K562 (cell line): Measurements from ENCODE around the gene EEFSEC. TPM values are rescaled to one million over a fixed set of nuclear protein-coding genes. Genes with fewer than 3 reads are reported as not detected.

Experiments
- ATAC-seq: fragments of 200-7000 bp; cut with Tn5 transposase; 3 replicates; pipeline ENCODE4 v1.9.1; 2020; ENCODE audit warnings: moderate library complexity
- BruUV-seq: library from RNA; stranded (reverse); fragments of 400-500 nt; replicated peaks from 2 replicates; lab custom pipeline; 2021; lab: Mats Ljungman, UMichigan
- CTCF ChIA-PET: fragments of 300-600 bp; formaldehyde crosslinking; extraction: SDS; loops from one replicate; lab custom pipeline; 2021; ENCODE audit warnings: low intra/inter-chr PET ratio; lab: Yijun Ruan, JAX
- POLR2A ChIA-PET: fragments of 300-600, 350-650 bp; sonication (Branson Sonifier 250); formaldehyde crosslinking; extraction: SDS; loops from one replicate; lab custom pipeline; 2021; ENCODE audit warnings: antibody characterized with exemption, inconsistent platforms; lab: Yijun Ruan, JAX
- DNase-seq, 4 experiments: peaks; one replicate each; pipeline versions ENCODE4 v3.0.0 to v3.0.0-alpha.2; 2011 to 2018; ENCODE audit warnings: low spot score in 3 of 4, mixed read lengths in 3 of 4; ENCODE audit errors: extremely low read depth in 1 of 4
- FAIRE-seq: peaks from 2 replicates; lab custom pipeline; 2011; peaks lifted over from hg19 to GRCh38; lab: Jason Lieb, UNC
- H2AFZ ChIP-seq: 2 replicates; pipeline ENCODE4 v1.6.0; 2011; ENCODE audit warnings: low read depth, low read length, control low read depth, inconsistent platforms
- H3K27ac ChIP-seq: fragments of 200-600 bp; 3 replicates; pipeline ENCODE4 v1.8.0; 2011; ENCODE audit warnings: low read depth, mild to moderate bottlenecking, control low read depth, inconsistent platforms, low read length, moderate library complexity, mixed read lengths; ENCODE audit errors: extremely low read depth
- H3K27me3 ChIP-seq, 2 experiments: fragments of 300-600 bp in 1 of 2; 2 replicates in 1 of 2; 3 replicates in 1 of 2; pipeline versions ENCODE4 v1.6.0 to v1.8.0; 2011; ENCODE audit warnings: inconsistent platforms in 2 of 2, low read length in 2 of 2, mild to moderate bottlenecking in 1 of 2, mixed read lengths in 1 of 2, moderate library complexity in 1 of 2; ENCODE audit not compliant: control insufficient read depth in 2 of 2, insufficient read depth in 2 of 2
- H3K36me3 ChIP-seq: fragments of 300-600 bp; 3 replicates; pipeline ENCODE4 v1.8.0; 2011; ENCODE audit warnings: mild to moderate bottlenecking, low read length, inconsistent platforms; ENCODE audit not compliant: control insufficient read depth, insufficient read depth
- H3K4me1 ChIP-seq, 2 experiments: fragments of 200-600 bp in 1 of 2; replicated peaks in 1 of 2; 2 replicates in 1 of 2; 3 replicates in 1 of 2; pipeline versions ENCODE4 v1.5.1 to v1.8.0; 2011; ENCODE audit warnings: inconsistent platforms in 2 of 2, low read length in 2 of 2, mild to moderate bottlenecking in 1 of 2, mixed read lengths in 1 of 2, moderate library complexity in 1 of 2; ENCODE audit not compliant: control insufficient read depth in 2 of 2, insufficient read depth in 2 of 2
- H3K4me2 ChIP-seq: 2 replicates; pipeline ENCODE4 v1.6.1; 2011; ENCODE audit warnings: low read length, control low read depth, inconsistent platforms, mixed read lengths; ENCODE audit not compliant: insufficient read depth
- H3K4me3 ChIP-seq: fragments of 200-600 bp; sonication (generic), shearing (Covaris generic); 2 replicates; pipeline ENCODE4 v1.5.1; 2016; ENCODE audit warnings: control low read depth, inconsistent platforms
- H3K79me2 ChIP-seq: fragments of 200-600 bp; 3 replicates; pipeline ENCODE4 v1.8.0; 2011; ENCODE audit warnings: low read length, inconsistent platforms; ENCODE audit not compliant: control insufficient read depth, insufficient read depth
- H3K9ac ChIP-seq, 2 experiments: 2 replicates each; pipeline versions ENCODE4 v1.6.0 to v1.6.1; 2011; ENCODE audit warnings: low read depth in 2 of 2, low read length in 2 of 2, control low read depth in 1 of 2, inconsistent platforms in 1 of 2, mild to moderate bottlenecking in 1 of 2, mixed read lengths in 1 of 2; ENCODE audit not compliant: insufficient read depth in 1 of 2
- H3K9me1 ChIP-seq: one replicate; pipeline ENCODE4 v1.6.0; 2011; ENCODE audit warnings: inconsistent platforms, mild to moderate bottlenecking, low read length, moderate library complexity; ENCODE audit not compliant: control insufficient read depth, insufficient read depth
- H3K9me3 ChIP-seq: replicated peaks from 2 replicates; pipeline ENCODE4 v1.5.1; 2011; ENCODE audit warnings: low read depth, low read length, inconsistent platforms; ENCODE audit not compliant: control insufficient read depth, insufficient read depth
- H4K20me1 ChIP-seq: replicated peaks from 2 replicates; pipeline ENCODE4 v1.6.1; 2011; ENCODE audit warnings: low read length, inconsistent platforms, mixed read lengths; ENCODE audit not compliant: control insufficient read depth, insufficient read depth
- BHLHE40 ChIP-seq: IDR thresholded peaks from 2 replicates; pipeline ENCODE4 v1.6.1; 2011; ENCODE audit warnings: low read length, improper control_type of control experiment
- CAMTA2 ChIP-seq: fragments of 250-450 bp; sonication (Bioruptor Pico); conservative IDR thresholded peaks from 2 replicates; pipeline ENCODE4 v1.5.1; 2022
- CHD7 ChIP-seq: fragments of 200-600 bp; sonication (generic); IDR thresholded peaks from one replicate; pipeline ENCODE4 v1.6.1; 2012; ENCODE audit warnings: mild to moderate bottlenecking, low read depth, low read length, inconsistent platforms
- HDAC3 ChIP-seq: fragments of 450-650 bp; IDR thresholded peaks from 2 replicates; pipeline ENCODE4 v1.6.1; 2018; ENCODE audit warnings: borderline replicate concordance, mild to moderate bottlenecking, moderate library complexity; ENCODE audit not compliant: partially characterized antibody
- KLF1 ChIP-seq: fragments of 450-650 bp; IDR thresholded peaks from 2 replicates; pipeline ENCODE4 v1.6.1; 2016; ENCODE audit warnings: missing genetic modification characterization, missing compliant biosample characterization
- MECOM ChIP-seq: fragments of 250-450 bp; sonication (Bioruptor Pico); IDR thresholded peaks from 2 replicates; pipeline ENCODE4 v1.8.0; 2022; ENCODE audit warnings: inconsistent platforms
- POLR2AphosphoS2 ChIP-seq: IDR thresholded peaks from 2 replicates; pipeline ENCODE4 v1.6.1; 2012; ENCODE audit warnings: low read length, improper control_type of control experiment
- ZNF217 ChIP-seq: sonication (generic); formaldehyde crosslinking; IDR thresholded peaks from 2 replicates; pipeline ENCODE4 v1.8.0; 2022; ENCODE audit warnings: mild to moderate bottlenecking, missing genetic modification reagents
- WGBS: fragments of 100-300 bp; shearing (Covaris generic); methylation state at CpG from one replicate; pipeline ENCODE4 v1.1.6; 2016; ENCODE audit warnings: low coverage, mixed read lengths; ENCODE audit not compliant: insufficient coverage; ENCODE audit errors: missing lambda C conversion rate; 5-methylcytosine and 5-hydroxymethylcytosine counted together
- in situ Hi-C: fragments of 300-500 bp; cut with MboI; formaldehyde crosslinking; loops from 4 replicates; pipeline ENCODE4 v1.15.0; 2018; ENCODE audit warnings: inconsistent platforms, mixed read lengths
- intact Hi-C: fragments of 100-400 bp; cut with micrococcal nuclease; formaldehyde crosslinking; loops from 2 replicates; pipeline ENCODE4 v1.14.2; 2022
- polyA plus RNA-seq, 8 experiments: library from polyadenylated mRNA; depleted of rRNA in 4 of 8; stranded (reverse) in 5 of 8; unstranded in 3 of 8; fragments of >200 nt; fragmentation: Nextera tagmentation in 2 of 8; fragmentation: Illumina TruSeq in 1 of 8; extraction: Ambion mirVana in 2 of 8; extraction: Trizol in 1 of 8; gene quantifications; 2 replicates each; pipeline versions ENCODE4 v1.2.1 to v1.2.3, GENCODE V29; 2011 to 2014; ENCODE audit warnings: inconsistent platforms in 1 of 8, missing spikeins in 1 of 8
- total RNA-seq, 7 experiments: library from RNA; depleted of rRNA in 6 of 7; stranded (reverse); fragments of >200 nt in 6 of 7; fragmentation: Illumina TruSeq in 2 of 7; extraction: Trizol in 2 of 7; gene quantifications; 2 replicates each; pipeline versions ENCODE4 v1.2.1 to v1.2.3, GENCODE V29; 2011 to 2021; ENCODE audit warnings: low replicate concordance in 1 of 7

The EEFSEC gene
- total and polyA plus RNA-seq, 9 of the 15 experiments (the other 6 are each of a cell fraction or from before 2014, with no cell fraction given) = 0.35 to 11.8 (median 7.7) TPM

GRCh38 chr3:128329491-128330213 lies 176.4 kb downstream of the EEFSEC start:
- 60% methylated on average over 4 of the region's 6 CpGs for WGBS
- no peak overlapping the region for H3K4me3 ChIP-seq
- no peaks in the 10 kb centered on the region for H3K36me3 ChIP-seq
- no peak for DNase-seq
- in situ Hi-C loops = no loop called here
- CTCF ChIA-PET = no interaction called here
- TF ChIP-seq BHLHE40 (no peak), HDAC3 (no peak), CHD7 (no peak), POLR2AphosphoS2 (no peak), KLF1 (tag) (no peak), CAMTA2 (CRISPR knock-in tag) (no peak), ZNF217 (no peak), MECOM (CRISPR knock-in tag) (no peak)
- TF ChIP-seq, all 486 proteins: peak for 0
- no peak for FAIRE-seq
- no peak overlapping the region for H3K27ac ChIP-seq
- no peak overlapping the region for H3K4me2 ChIP-seq
- H3K9ac ChIP-seq = peak overlapping the region in 1 of 2 experiments; percentile 68; a peak in 2 of 4 replicates
- intact Hi-C loops = no loop called here
- no peaks in the 10 kb centered on the region for H3K79me2 ChIP-seq
- H4K20me1 ChIP-seq = no peaks in the 10 kb centered on the region
- POLR2A ChIA-PET = interaction anchor here (0.7 to 1.2 kb wide), 3 partner anchors 9 to 166 kb away, joined by 3 to 5 read pairs (median 3); no protein-coding TSS in a partner anchor
- H3K4me1 ChIP-seq = no peaks in the 10 kb centered on the region
- H2AFZ ChIP-seq = no peak overlapping the region
- H3K9me3 ChIP-seq = no peaks in the 10 kb centered on the region
- no peak for ATAC-seq
- no peaks in the 10 kb centered on the region for H3K27me3 ChIP-seq
- no TSS peak for BruUV-seq
- H3K9me1 ChIP-seq = no peaks in the 10 kb centered on the region
